ENCODE results near the gene SEMA3D. TPM values are rescaled to one million over a fixed set of nuclear protein-coding genes. Genes with fewer than 3 reads are reported as not detected.

The SEMA3D gene
- polyA plus RNA-seq, 2 of the 4 experiments (the other 2 are of a cell fraction), result 0.04 to 0.13 TPM

- TF ChIP-seq BCL3 (IDR thresholded peaks at IDR 0.05), result no peak
- TF ChIP-seq ZSCAN20 (CRISPR knock-in tag; IDR thresholded peaks at IDR 0.05), result no peak
- no peak for TF ChIP-seq SREBF2 (IDR thresholded peaks at IDR 0.05)
Observed at GRCh38 chr7:85135977-85136376, 50.9 kb downstream of the SEMA3D start (continued).

GRCh38 chr7:85133560-85133959 lies 53.3 kb downstream of the SEMA3D start:
- no peak for FAIRE-seq
- CTCF ChIA-PET, result no interaction called here

GRCh38 chr7:85133006-85133405 lies 53.9 kb downstream of the SEMA3D start:
- no peak overlapping the region for H3K4me2 ChIP-seq
- H3K4me1 ChIP-seq, result no peaks in the 10 kb centered on the region
- CTCF ChIA-PET, result interaction anchor here (0.7 kb wide), 1 partner anchor 422 kb away, joined by 3 read pairs; no protein-coding TSS in a partner anchor
- no peak for DNase-seq (ENCODE audit: low read depth in 1 of 2, low spot score in 1 of 2)
- H3K4me3 ChIP-seq, result no peak overlapping the region
- FAIRE-seq, result no peak
- ATAC-seq, result no peak
- H3K27ac ChIP-seq, result no peak overlapping the region
- POLR2A ChIA-PET, result no interaction called here
- 54% methylated on average over 2 of the region's 2 CpGs for WGBS (ENCODE audit: missing lambda C conversion rate)
- H3K9me3 ChIP-seq, result no peaks in the 10 kb centered on the region
- TF ChIP-seq EHF (CRISPR knock-in tag; IDR thresholded peaks at IDR 0.05), result no peak
- no peak for TF ChIP-seq POLR2A (IDR thresholded peaks at IDR 0.05; ENCODE audit: low read length)
- no peak for TF ChIP-seq RARB (CRISPR knock-in tag; IDR thresholded peaks at IDR 0.05)
- no peak for TF ChIP-seq ESRRA (IDR thresholded peaks at IDR 0.05; ENCODE audit: borderline replicate concordance, low read length)
- no peak for TF ChIP-seq RCOR1 (IDR thresholded peaks at IDR 0.05; ENCODE audit: low read depth, low read length)
- TF ChIP-seq NPAS2 (CRISPR knock-in tag; IDR thresholded peaks at IDR 0.05; ENCODE audit: borderline replicate concordance), result no peak
- TF ChIP-seq REST (IDR thresholded peaks at IDR 0.05), result no peak
- TF ChIP-seq MAZ (IDR thresholded peaks at IDR 0.05; ENCODE audit: borderline replicate concordance, low read depth, low read length), result no peak
- TF ChIP-seq KDM5A (IDR thresholded peaks at IDR 0.05), result no peak
- no peak for TF ChIP-seq NFE2L2 (conservative IDR thresholded peaks at IDR 0.05; ENCODE audit: low read length)
- no peak for TF ChIP-seq HMGXB4 (CRISPR knock-in tag; IDR thresholded peaks at IDR 0.05; ENCODE audit: borderline replicate concordance)
- no peak for TF ChIP-seq HES2 (IDR thresholded peaks at IDR 0.05)
- TF ChIP-seq CHD4 (IDR thresholded peaks at IDR 0.05; ENCODE audit: borderline replicate concordance), result no peak

More at GRCh38 chr7:85133560-85133959, 53.3 kb downstream of the SEMA3D start:
- DNase-seq (ENCODE audit: low read depth in 1 of 2, low spot score in 1 of 2) (no peak), ATAC-seq (no peak)
- Histone ChIP-seq H3K4me1 (no peaks in the 10 kb centered on the region), H3K4me2 (no peak overlapping the region), H3K4me3 (no peak overlapping the region), H3K9me3 (no peaks in the 10 kb centered on the region), H3K27ac (no peak overlapping the region)
- TF ChIP-seq SMC3 (IDR thresholded peaks at IDR 0.05) (no peak), ESRRA (IDR thresholded peaks at IDR 0.05; ENCODE audit: borderline replicate concordance, low read length) (no peak), HES2 (IDR thresholded peaks at IDR 0.05) (no peak), E2F6 (IDR thresholded peaks at IDR 0.05; ENCODE audit: borderline replicate concordance, low read depth) (no peak), CEBPB (IDR thresholded peaks at IDR 0.05) (no peak), SREBF2 (IDR thresholded peaks at IDR 0.05) (no peak), HOXB13 (CRISPR knock-in tag; IDR thresholded peaks at IDR 0.05; ENCODE audit: low read depth) (no peak), ZFP36 (IDR thresholded peaks at IDR 0.05; ENCODE audit: borderline replicate concordance, partially characterized antibody) (no peak), JUNB (IDR thresholded peaks at IDR 0.05) (no peak), RFX5 (IDR thresholded peaks at IDR 0.05) (no peak), HEYL (CRISPR knock-in tag; IDR thresholded peaks at IDR 0.05) (no peak), MAFK (IDR thresholded peaks at IDR 0.05; ENCODE audit: partially characterized antibody) (no peak), JUN (IDR thresholded peaks at IDR 0.05) (no peak), POLR2AphosphoS2 (conservative IDR thresholded peaks at IDR 0.05; ENCODE audit: low read length) (no peak), ELK1 (IDR thresholded peaks at IDR 0.05; ENCODE audit: low read depth, low read length) (no peak), CBX8 (IDR thresholded peaks at IDR 0.05) (no peak), NR3C1 (IDR thresholded peaks at IDR 0.05) (no peak), MAZ (IDR thresholded peaks at IDR 0.05; ENCODE audit: borderline replicate concordance, low read depth, low read length) (no peak), FOSL2 (IDR thresholded peaks at IDR 0.05) (no peak), FOSL2 (CRISPR knock-in tag; IDR thresholded peaks at IDR 0.05) (no peak), TP53 (CRISPR knock-in tag; IDR thresholded peaks at IDR 0.05) (no peak)
- POLR2A ChIA-PET, result no interaction called here
- 30% methylated on average over 1 of the region's 1 CpG for WGBS (ENCODE audit: missing lambda C conversion rate)
